ENCODE results near the gene SLC30A7. TPM values are rescaled to one million over a fixed set of nuclear protein-coding genes. Genes with fewer than 3 reads are reported as not detected.
A peak's percentile ranks its signal among the peaks of the same experiment; 100 is the strongest.

SLC30A7 gene
- total RNA-seq, 2 experiments from 2014 or later: 21.6 to 21.7 TPM

- ATAC-seq (ENCODE audit: poor library complexity) (no peak), DNase-seq (no peak)
- Histone ChIP-seq H3K9me3 (ENCODE audit: control insufficient read depth in 1 of 2, insufficient read depth in 1 of 2, low read length in 2 of 2) (peaks cover 4 to 17% of the 10 kb centered on the region in 2 experiments), H3K27me3 (ENCODE audit: control insufficient read depth in 1 of 2, insufficient read depth in 2 of 2, low read length in 2 of 2) (no peaks in the 10 kb centered on the region), H3K4me3 (ENCODE audit: low read length) (no peak overlapping the region), H3K36me3 (ENCODE audit: insufficient read depth, low read length) (peaks cover 18% of the 10 kb centered on the region), H3K27ac (ENCODE audit: low read depth in 1 of 2, low read length in 2 of 2) (no peak overlapping the region), H3K4me1 (ENCODE audit: insufficient read depth, low read length) (peaks cover 11% of the 10 kb centered on the region)
- no peak overlapping the region for H3K27ac Mint-ChIP-seq
- peaks cover 60% of the 10 kb centered on the region for H3K36me3 Mint-ChIP-seq (ENCODE audit: low read depth)
- peaks cover 16% of the 10 kb centered on the region for H3K9me3 Mint-ChIP-seq
- intact Hi-C loops (cut with DNase I, micrococcal nuclease): no loop called here
- ChIA-PET CTCF (interaction anchor here (0.8 to 1.2 kb wide), 2 partner anchors 333 to 354 kb away, joined by 3 to 4 read pairs; no protein-coding TSS in a partner anchor), POLR2A (interaction anchor here (0.8 to 1.0 kb wide), 2 partner anchors 14 to 281 kb away, joined by 3 read pairs; partner anchors contain the start of gene S1PR1)
- H3K4me3 Mint-ChIP-seq: no peak overlapping the region
- no peak for TF ChIP-seq CTCF (IDR thresholded peaks at IDR 0.05)
- no peaks in the 10 kb centered on the region for H3K27me3 Mint-ChIP-seq
- peaks cover 54% of the 10 kb centered on the region for H3K4me1 Mint-ChIP-seq (ENCODE audit: low read depth)
Measured at GRCh38 chr1:100955322-100955721, 59.4 kb downstream of the SLC30A7 start.

- Histone ChIP-seq H3K4me1 (ENCODE audit: insufficient read depth, low read length) (peaks cover 2% of the 10 kb centered on the region), H3K4me3 (ENCODE audit: low read length) (no peak overlapping the region), H3K27me3 (ENCODE audit: control insufficient read depth in 1 of 2, insufficient read depth in 2 of 2, low read length in 2 of 2) (no peaks in the 10 kb centered on the region), H3K9me3 (ENCODE audit: control insufficient read depth in 1 of 2, insufficient read depth in 1 of 2, low read length in 2 of 2) (no peaks in the 10 kb centered on the region), H3K27ac (ENCODE audit: low read depth in 1 of 2, low read length in 2 of 2) (no peak overlapping the region), H3K36me3 (ENCODE audit: insufficient read depth, low read length) (peaks cover 15% of the 10 kb centered on the region)
- POLR2A ChIA-PET: no interaction called here
- TF ChIP-seq CTCF (IDR thresholded peaks at IDR 0.05): no peak
- Mint-ChIP-seq H3K27me3 (no peaks in the 10 kb centered on the region), H3K9me3 (no peaks in the 10 kb centered on the region), H3K4me1 (ENCODE audit: low read depth) (peaks cover 39% of the 10 kb centered on the region), H3K27ac (no peak overlapping the region), H3K4me3 (no peak overlapping the region), H3K36me3 (ENCODE audit: low read depth) (peaks cover 60% of the 10 kb centered on the region)
- DNase-seq: no peak
- CTCF ChIA-PET: interaction anchor here (0.7 to 2.1 kb wide), 3 partner anchors 14 to 27 kb away, joined by 3 to 6 read pairs (median 4); no protein-coding TSS in a partner anchor
- ATAC-seq (ENCODE audit: poor library complexity): no peak
- intact Hi-C loops (cut with DNase I, micrococcal nuclease): no loop called here
Measured at GRCh38 chr1:100959502-100960060, 63.7 kb downstream of the SLC30A7 start.

GRCh38 chr1:100960098-100960497, 64.2 kb downstream of the SLC30A7 start:
- Mint-ChIP-seq H3K4me3 (no peak overlapping the region), H3K36me3 (ENCODE audit: low read depth) (peaks cover 65% of the 10 kb centered on the region), H3K4me1 (ENCODE audit: low read depth) (peaks cover 40% of the 10 kb centered on the region), H3K9me3 (no peaks in the 10 kb centered on the region), H3K27me3 (no peaks in the 10 kb centered on the region), H3K27ac (peak overlapping the region; percentile 9)
- CTCF ChIA-PET: interaction anchor here (0.7 to 2.1 kb wide), 2 partner anchors 18 to 127 kb away, joined by 3 to 4 read pairs; no protein-coding TSS in a partner anchor
- no peak for DNase-seq
- no peaks in the 10 kb centered on the region for H3K27me3 ChIP-seq (ENCODE audit: control insufficient read depth in 1 of 2, insufficient read depth in 2 of 2, low read length in 2 of 2)
- POLR2A ChIA-PET: no interaction called here
- H3K36me3 ChIP-seq (ENCODE audit: insufficient read depth, low read length): peaks cover 20% of the 10 kb centered on the region
- H3K4me1 ChIP-seq (ENCODE audit: insufficient read depth, low read length): peaks cover 2% of the 10 kb centered on the region
- H3K27ac ChIP-seq (ENCODE audit: low read depth in 1 of 2, low read length in 2 of 2): no peak overlapping the region
- H3K9me3 ChIP-seq (ENCODE audit: control insufficient read depth in 1 of 2, insufficient read depth in 1 of 2, low read length in 2 of 2): no peaks in the 10 kb centered on the region
- no peak overlapping the region for H3K4me3 ChIP-seq (ENCODE audit: low read length)
- intact Hi-C loops (cut with DNase I, micrococcal nuclease): no loop called here
- no peak for TF ChIP-seq CTCF (IDR thresholded peaks at IDR 0.05)
- no peak for ATAC-seq (ENCODE audit: poor library complexity)

Measured in CD4-positive, alpha-beta T cell (primary cell).